Liver (tissue), 9 donors: ENCODE data around the gene ENTPD8. TPM values are rescaled to one million over a fixed set of nuclear protein-coding genes. Genes with fewer than 3 reads are reported as not detected.

Experiments used
- DNase-seq: peaks from one replicate; pipeline ENCODE4 v3.0.0-alpha.2; 2017; ENCODE audit warnings: low spot score
- H3K27ac ChIP-seq, 2 donors: one replicate each; pipeline ENCODE4 v1.7.0; 2013; ENCODE audit warnings: inconsistent platforms in 2 of 2, low read length in 2 of 2, control low read depth in 1 of 2, low read depth in 1 of 2, mild to moderate bottlenecking in 1 of 2
- H3K27me3 ChIP-seq, 4 donors: one replicate each; pipeline versions ENCODE4 v1.6.1 to v1.7.0; 2013; ENCODE audit warnings: low read length in 3 of 4, inconsistent platforms in 1 of 4, mild to moderate bottlenecking in 1 of 4, moderate library complexity in 1 of 4; ENCODE audit not compliant: control insufficient read depth in 4 of 4, insufficient read depth in 4 of 4
- H3K36me3 ChIP-seq, 4 donors: one replicate each; pipeline versions ENCODE4 v1.6.1 to v1.7.0; 2013; ENCODE audit warnings: low read length in 3 of 4, mild to moderate bottlenecking in 3 of 4, low read depth in 1 of 4, moderate library complexity in 1 of 4; ENCODE audit not compliant: control insufficient read depth in 4 of 4, insufficient read depth in 3 of 4
- H3K4me1 ChIP-seq, 4 donors: one replicate each; pipeline versions ENCODE4 v1.6.1 to v1.7.0; 2013; ENCODE audit warnings: low read length in 3 of 4, mild to moderate bottlenecking in 3 of 4, moderate library complexity in 1 of 4; ENCODE audit not compliant: control insufficient read depth in 4 of 4, insufficient read depth in 4 of 4
- H3K4me3 ChIP-seq, 3 donors: one replicate each; pipeline versions ENCODE4 v1.6.1 to v1.7.0; 2013; ENCODE audit warnings: low read length in 3 of 3, control low read depth in 1 of 3, low read depth in 1 of 3, mild to moderate bottlenecking in 1 of 3
- H3K9ac ChIP-seq, 2 donors: one replicate each; pipeline ENCODE4 v1.7.0; 2013; ENCODE audit warnings: low read length in 2 of 2, mild to moderate bottlenecking in 2 of 2, moderate library complexity in 2 of 2, control low read depth in 1 of 2, low read depth in 1 of 2
- H3K9me3 ChIP-seq, 4 donors: one replicate each; pipeline versions ENCODE4 v1.6.1 to v1.7.0; 2013; ENCODE audit warnings: low read length in 3 of 4; ENCODE audit not compliant: control insufficient read depth in 4 of 4
- ATF3 ChIP-seq: IDR thresholded peaks from 2 replicates; pipeline ENCODE4 v1.6.1; 2016; ENCODE audit warnings: antibody characterized with exemption
- CTCF ChIP-seq: fragments of 150-350 bp; IDR thresholded peaks from 2 replicates; pipeline ENCODE4 v1.5.1; 2017; ENCODE audit warnings: improper control_type of control experiment, low read depth, low read length; ENCODE audit not compliant: missing input control
- EGR1 ChIP-seq, 2 donors: IDR thresholded peaks; 2 replicates each; pipeline ENCODE4 v1.6.1; 2016 to 2018; ENCODE audit warnings: antibody characterized with exemption in 2 of 2, low read depth in 2 of 2
- FOXA1 ChIP-seq: IDR thresholded peaks from 2 replicates; pipeline ENCODE4 v1.6.1; 2016; ENCODE audit warnings: antibody characterized with exemption
- FOXA2 ChIP-seq: IDR thresholded peaks from 2 replicates; pipeline ENCODE4 v1.6.1; 2016; ENCODE audit warnings: antibody characterized with exemption
- GABPA ChIP-seq, 2 donors: IDR thresholded peaks in 1 of 2; conservative IDR thresholded peaks in 1 of 2; 2 replicates each; pipeline ENCODE4 v1.6.1; 2016; ENCODE audit warnings: antibody characterized with exemption in 2 of 2, mild to moderate bottlenecking in 1 of 2, moderate library complexity in 1 of 2
- HNF4A ChIP-seq, 2 donors: conservative IDR thresholded peaks; 2 replicates each; pipeline ENCODE4 v1.6.1; 2016; ENCODE audit warnings: antibody characterized with exemption in 2 of 2, mild to moderate bottlenecking in 2 of 2
- HNF4G ChIP-seq: IDR thresholded peaks from 2 replicates; pipeline ENCODE4 v1.6.1; 2016; ENCODE audit warnings: antibody characterized with exemption
- JUND ChIP-seq, 2 donors: IDR thresholded peaks; 2 replicates each; pipeline ENCODE4 v1.6.1; 2016; ENCODE audit warnings: antibody characterized with exemption in 2 of 2
- MAX ChIP-seq: IDR thresholded peaks from 2 replicates; pipeline ENCODE4 v1.6.1; 2016; ENCODE audit warnings: antibody characterized with exemption
- NR2F2 ChIP-seq: IDR thresholded peaks from 2 replicates; pipeline ENCODE4 v1.6.1; 2016; ENCODE audit warnings: antibody characterized with exemption
- RAD21 ChIP-seq, 2 donors: IDR thresholded peaks; 2 replicates each; pipeline ENCODE4 v1.6.1; 2016; ENCODE audit warnings: antibody characterized with exemption in 2 of 2, mild to moderate bottlenecking in 2 of 2
- RXRA ChIP-seq, 2 donors: IDR thresholded peaks; 2 replicates each; pipeline ENCODE4 v1.6.1; 2017 to 2018; ENCODE audit warnings: antibody characterized with exemption in 2 of 2, mild to moderate bottlenecking in 1 of 2
- SP1 ChIP-seq: IDR thresholded peaks from 2 replicates; pipeline ENCODE4 v1.6.1; 2018; ENCODE audit warnings: antibody characterized with exemption, mild to moderate bottlenecking
- TAF1 ChIP-seq: conservative IDR thresholded peaks from 2 replicates; pipeline ENCODE4 v1.6.1; 2016; ENCODE audit warnings: antibody characterized with exemption, mild to moderate bottlenecking
- YY1 ChIP-seq: IDR thresholded peaks from 2 replicates; pipeline ENCODE4 v1.6.1; 2016; ENCODE audit warnings: antibody characterized with exemption, mild to moderate bottlenecking
- WGBS: extraction: QIAGEN DNeasy Blood & Tissue Kit; methylation state at CpG from one replicate; pipeline ENCODE4 v1.1.7; 2013; 5-methylcytosine and 5-hydroxymethylcytosine counted together
- polyA plus RNA-seq, 2 donors: library from polyadenylated mRNA; stranded (reverse) in 1 of 2; unstranded in 1 of 2; fragments of 200-250 nt in 1 of 2; fragments of >200 nt in 1 of 2; fragmentation: Nextera tagmentation in 1 of 2; extraction: Ambion mirVana in 1 of 2; gene quantifications; one replicate each; pipeline versions ENCODE4 v1.2.1 to v1.2.3, GENCODE V29; 2013 to 2015
- total RNA-seq, 2 donors: library from RNA; depleted of rRNA; stranded (reverse); fragments of >200 nt; gene quantifications; one replicate each; pipeline ENCODE4 v1.2.3, GENCODE V29; 2014
- donor health status: healthy.
- donor health status: healthy.
- donor health status: healthy.
- donor health status: healthy.
- donor health status: healthy.

The ENTPD8 gene
- total and polyA plus RNA-seq, 4 donors = 1.6 to 6.2 (median 4.9) TPM

- H3K9me3 ChIP-seq = no peaks in the 10 kb centered on the region
- no peak overlapping the region for H3K9ac ChIP-seq
- no peak for TF ChIP-seq RAD21 (IDR thresholded peaks at IDR 0.05)
- no peak for TF ChIP-seq SP1
- no peak for TF ChIP-seq EGR1 (IDR thresholded peaks at IDR 0.05; ENCODE audit: low read depth in 2 of 2)
- no peak for TF ChIP-seq CTCF
- no peak for TF ChIP-seq HNF4G
- no peak for TF ChIP-seq GABPA (IDR thresholded peaks at IDR 0.05 in 1 of 2, conservative IDR thresholded peaks at IDR 0.05 in 1 of 2)
- TF ChIP-seq FOXA2 = no peak
- no peak for TF ChIP-seq ATF3
- no peak for TF ChIP-seq HNF4A (conservative IDR thresholded peaks at IDR 0.05)
- no peak for TF ChIP-seq JUND (IDR thresholded peaks at IDR 0.05)
- no peak for TF ChIP-seq RXRA (IDR thresholded peaks at IDR 0.05)
- no peak for TF ChIP-seq YY1
- no peak for TF ChIP-seq FOXA1
- no peak overlapping the region for H3K4me3 ChIP-seq
- DNase-seq = no peak
- 92% methylated on average over 16 of the region's 16 CpGs for WGBS
- H3K27me3 ChIP-seq = no peaks in the 10 kb centered on the region
- H3K27ac ChIP-seq = no peak overlapping the region
- H3K4me1 ChIP-seq = peaks cover 4 to 17% (median 8%) of the 10 kb centered on the region in 4 donors
- peaks cover 0 to 5% (median 2%) of the 10 kb centered on the region in 4 donors for H3K36me3 ChIP-seq
These were observed 7.4 kb upstream of the ENTPD8 start for GRCh38 chr9:137448602-137448962.

- no peaks in the 10 kb centered on the region for H3K27me3 ChIP-seq
- H3K4me3 ChIP-seq = no peak overlapping the region
- H3K9ac ChIP-seq = no peak overlapping the region
- peaks cover 1 to 12% (median 8%) of the 10 kb centered on the region in 4 donors for H3K4me1 ChIP-seq
- 85% methylated on average over 27 of the region's 27 CpGs for WGBS
- H3K36me3 ChIP-seq = peaks cover 0 to 5% (median 2%) of the 10 kb centered on the region in 4 donors
- TF ChIP-seq SP1 (no peak), ATF3 (no peak), JUND (IDR thresholded peaks at IDR 0.05) (no peak), FOXA1 (no peak), RAD21 (IDR thresholded peaks at IDR 0.05) (no peak)
- DNase-seq = no peak
- H3K9me3 ChIP-seq = no peaks in the 10 kb centered on the region
- no peak overlapping the region for H3K27ac ChIP-seq
These were observed 6.8 kb upstream of the ENTPD8 start for GRCh38 chr9:137447722-137448601.

GRCh38 chr9:137446851-137447471 lies 5.8 kb upstream of the ENTPD8 start:
- H3K27me3 ChIP-seq = no peaks in the 10 kb centered on the region
- no peak overlapping the region for H3K4me3 ChIP-seq
- peaks cover 1 to 13% (median 11%) of the 10 kb centered on the region in 4 donors for H3K4me1 ChIP-seq
- H3K9ac ChIP-seq = no peak overlapping the region
- H3K27ac ChIP-seq = no peak overlapping the region
- DNase-seq = no peak
- WGBS = 87% methylated on average over 21 of the region's 21 CpGs
- H3K9me3 ChIP-seq = no peaks in the 10 kb centered on the region
- peaks cover 0 to 4% (median 2%) of the 10 kb centered on the region in 4 donors for H3K36me3 ChIP-seq
- TF ChIP-seq RXRA (IDR thresholded peaks at IDR 0.05) (no peak), FOXA2 (no peak), MAX (no peak), HNF4A (conservative IDR thresholded peaks at IDR 0.05) (no peak), CTCF (no peak), JUND (IDR thresholded peaks at IDR 0.05) (no peak), ATF3 (no peak), NR2F2 (no peak), TAF1 (no peak), FOXA1 (no peak), EGR1 (IDR thresholded peaks at IDR 0.05; ENCODE audit: low read depth in 2 of 2) (no peak), SP1 (no peak), RAD21 (IDR thresholded peaks at IDR 0.05) (no peak), YY1 (no peak), HNF4G (no peak)
